Measurements from ENCODE around the gene C5orf46. TPM values are rescaled to one million over a fixed set of nuclear protein-coding genes. Genes with fewer than 3 reads are reported as not detected.
A peak's percentile ranks its signal among the peaks of the same experiment; 100 is the strongest.

The C5orf46 gene
- total RNA-seq, 1 experiment from 2014 or later: 78.7 TPM

DNA sequence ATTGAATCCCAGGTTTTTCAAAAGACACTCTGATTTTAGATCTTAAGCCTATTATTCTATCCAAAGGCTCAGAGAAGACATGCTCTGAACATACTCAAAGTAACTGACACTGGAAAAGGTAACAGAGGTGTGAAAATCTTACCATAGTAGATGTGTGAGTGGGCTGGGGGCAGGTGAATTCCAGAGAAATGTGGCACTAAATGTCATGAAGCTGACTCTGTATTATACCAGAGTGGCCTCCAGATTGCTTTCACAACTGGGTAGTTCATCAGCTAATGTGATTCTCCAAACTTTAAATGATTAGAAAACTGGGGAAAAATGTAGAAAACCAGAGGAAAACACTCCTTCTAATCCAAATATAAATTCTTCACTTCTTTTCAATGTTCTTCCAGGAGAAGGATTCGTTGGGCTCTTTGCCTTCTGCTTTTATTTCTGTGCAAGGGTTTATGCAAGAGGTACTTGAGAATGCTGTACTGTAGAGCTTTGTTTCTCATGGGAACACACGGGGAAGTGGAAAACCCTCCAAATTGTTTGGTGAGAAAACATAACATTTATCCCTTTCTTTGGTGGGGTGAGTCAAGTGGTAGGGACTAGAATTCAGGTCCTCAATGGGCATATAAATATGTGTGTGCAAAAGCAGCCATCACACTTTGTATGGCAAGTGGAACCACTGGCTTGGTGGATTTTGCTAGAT is 28.1 kb downstream of the C5orf46 start, which contains the start of gene SCGB3A2:
Gene SCGB3A2, plus strand, starts transcription at position 646 of the 694 bp plus-strand sequence. CDS start 93 bp downstream, outside the sequence.
- ATAC-seq (no peak), DNase-seq (no peak)
- no peaks in the 10 kb centered on the region for H4K20me1 ChIP-seq (ENCODE audit: low read length)
- H2AFZ ChIP-seq (ENCODE audit: low read length): no peak within 1 kb of the TSS
- no peak within 1 kb of the TSS for H3K4me2 ChIP-seq (ENCODE audit: low read length)
- no peaks in the 10 kb centered on the region for H3K9me2 ChIP-seq (replicated peaks; ENCODE audit: low read length)
- peaks cover 16% of the 10 kb centered on the region for H3K4me1 ChIP-seq (ENCODE audit: insufficient read depth, low read length)
- no peaks in the 10 kb centered on the region for H3K9me3 ChIP-seq (ENCODE audit: low read length)
- no peaks in the 10 kb centered on the region for H3K27me3 ChIP-seq (ENCODE audit: low read length)
- ChIA-PET POLR2A (ENCODE audit: unreplicated experiment) (no interaction called here), CTCF (no interaction called here)
- H3K4me3 ChIP-seq (ENCODE audit: low read length): no peak within 1 kb of the TSS
- intact Hi-C loops (cut with micrococcal nuclease): no loop called here
- H3F3A ChIP-seq (ENCODE audit: low read length, unreplicated experiment): no peaks in the 10 kb centered on the region
- BruUV-seq (replicated peaks): no TSS peak
- H3K27ac ChIP-seq (ENCODE audit: low read length): no peak within 1 kb of the TSS
- no peaks in the 10 kb centered on the region for H3K79me2 ChIP-seq (ENCODE audit: low read length)
- H3K9ac ChIP-seq (ENCODE audit: low read length): no peak within 1 kb of the TSS
- TF ChIP-seq EZH2 (IDR thresholded peaks at IDR 0.05; ENCODE audit: low read length, unreplicated experiment) (no peak), CTCF (conservative IDR thresholded peaks at IDR 0.05; ENCODE audit: low read depth, low read length) (no peak), EZH2phosphoT487 (IDR thresholded peaks at IDR 0.05; ENCODE audit: borderline replicate concordance, low read length) (no peak)
- H3K36me3 ChIP-seq (ENCODE audit: low read depth, low read length): peaks cover 11% of the 10 kb centered on the region; the same call in 1 of the 2 replicates

GRCh38 chr5:147876626-147877025 is 29.7 kb downstream of the C5orf46 start:
- peak overlapping the region; percentile 18 for H3K27ac ChIP-seq (ENCODE audit: low read length)
- H2AFZ ChIP-seq (ENCODE audit: low read length): no peak overlapping the region
- no peaks in the 10 kb centered on the region for H3K9me2 ChIP-seq (replicated peaks; ENCODE audit: low read length)
- TF ChIP-seq EZH2 (IDR thresholded peaks at IDR 0.05; ENCODE audit: low read length, unreplicated experiment): no peak
- no peak for TF ChIP-seq CTCF (conservative IDR thresholded peaks at IDR 0.05; ENCODE audit: low read depth, low read length)
- no peak for TF ChIP-seq EZH2phosphoT487 (IDR thresholded peaks at IDR 0.05; ENCODE audit: borderline replicate concordance, low read length)
- H3F3A ChIP-seq (ENCODE audit: low read length, unreplicated experiment): no peaks in the 10 kb centered on the region
- H3K4me2 ChIP-seq (ENCODE audit: low read length): no peak overlapping the region
- CTCF ChIA-PET: no interaction called here
- H3K27me3 ChIP-seq (ENCODE audit: low read length): no peaks in the 10 kb centered on the region
- H3K9me3 ChIP-seq (ENCODE audit: low read length): no peaks in the 10 kb centered on the region
- DNase-seq: peak; percentile 64
- no TSS peak for BruUV-seq (replicated peaks)
- intact Hi-C loops (cut with micrococcal nuclease): no loop called here
- H3K4me1 ChIP-seq (ENCODE audit: insufficient read depth, low read length): peaks cover 16% of the 10 kb centered on the region
- peaks cover 11% of the 10 kb centered on the region; the same call in 1 of the 2 replicates for H3K36me3 ChIP-seq (ENCODE audit: low read depth, low read length)
- no peaks in the 10 kb centered on the region for H3K79me2 ChIP-seq (ENCODE audit: low read length)
- no peak overlapping the region for H3K4me3 ChIP-seq (ENCODE audit: low read length)
- POLR2A ChIA-PET (ENCODE audit: unreplicated experiment): no interaction called here
- no peaks in the 10 kb centered on the region for H4K20me1 ChIP-seq (ENCODE audit: low read length)
- no peak overlapping the region for H3K9ac ChIP-seq (ENCODE audit: low read length)
- ATAC-seq: no peak

- ChIA-PET POLR2A (ENCODE audit: unreplicated experiment) (no interaction called here), CTCF (interaction anchor here (0.6 kb wide), 1 partner anchor 186 kb away, joined by 3 read pairs; no protein-coding TSS in a partner anchor)
- TF ChIP-seq EZH2 (IDR thresholded peaks at IDR 0.05; ENCODE audit: low read length, unreplicated experiment) (no peak), EZH2phosphoT487 (IDR thresholded peaks at IDR 0.05; ENCODE audit: borderline replicate concordance, low read length) (no peak), CTCF (conservative IDR thresholded peaks at IDR 0.05; ENCODE audit: low read depth, low read length) (no peak)
- ATAC-seq (no peak), DNase-seq (no peak)
- Histone ChIP-seq H3K9me2 (replicated peaks; ENCODE audit: low read length) (no peaks in the 10 kb centered on the region), H3K9me3 (ENCODE audit: low read length) (no peaks in the 10 kb centered on the region), H3K79me2 (ENCODE audit: low read length) (no peaks in the 10 kb centered on the region), H3K27ac (ENCODE audit: low read length) (peak overlapping the region; percentile 18), H3K36me3 (ENCODE audit: low read depth, low read length) (peaks cover 10% of the 10 kb centered on the region; the same call in 1 of the 2 replicates), H3K4me2 (ENCODE audit: low read length) (no peak overlapping the region), H3F3A (ENCODE audit: low read length, unreplicated experiment) (no peaks in the 10 kb centered on the region), H4K20me1 (ENCODE audit: low read length) (no peaks in the 10 kb centered on the region), H3K9ac (ENCODE audit: low read length) (no peak overlapping the region), H3K4me1 (ENCODE audit: insufficient read depth, low read length) (peaks cover 16% of the 10 kb centered on the region), H2AFZ (ENCODE audit: low read length) (no peak overlapping the region), H3K27me3 (ENCODE audit: low read length) (no peaks in the 10 kb centered on the region), H3K4me3 (ENCODE audit: low read length) (no peak overlapping the region)
- intact Hi-C loops (cut with micrococcal nuclease): no loop called here
- BruUV-seq (replicated peaks): no TSS peak
Observed at GRCh38 chr5:147876141-147876540, 30.2 kb downstream of the C5orf46 start.

Measured in PC-3 (cell line).